Vagina (tissue), 2 donors: ENCODE measurements around the gene POLN.

Source experiments
- POLR2A ChIP-seq, 2 donors: fragments of 450-650 bp; IDR thresholded peaks; one replicate each; pipeline ENCODE4 v1.6.1; 2017; ENCODE audit warnings: antibody characterized with exemption in 2 of 2, mild to moderate bottlenecking in 2 of 2, moderate library complexity in 2 of 2
- POLR2AphosphoS5 ChIP-seq, 2 donors: sonication (generic); formaldehyde crosslinking; IDR thresholded peaks; one replicate each; pipeline ENCODE4 v1.9.0; 2017; ENCODE audit warnings: antibody characterized with exemption in 2 of 2, mild to moderate bottlenecking in 2 of 2, low read depth in 1 of 2; ENCODE audit not compliant: insufficient read depth in 1 of 2
- TF ChIP-seq, protein P1 (sequence below), 3 experiments: fragments of 450-650 bp in 2 of 3; fragments of 200-600 bp in 1 of 3; sonication (generic) in 1 of 3; IDR thresholded peaks; one replicate each; pipeline ENCODE4 v1.5.1; 2017 to 2019; ENCODE audit warnings: antibody characterized with exemption in 3 of 3, mild to moderate bottlenecking in 2 of 3, moderate library complexity in 2 of 3

DNA sequence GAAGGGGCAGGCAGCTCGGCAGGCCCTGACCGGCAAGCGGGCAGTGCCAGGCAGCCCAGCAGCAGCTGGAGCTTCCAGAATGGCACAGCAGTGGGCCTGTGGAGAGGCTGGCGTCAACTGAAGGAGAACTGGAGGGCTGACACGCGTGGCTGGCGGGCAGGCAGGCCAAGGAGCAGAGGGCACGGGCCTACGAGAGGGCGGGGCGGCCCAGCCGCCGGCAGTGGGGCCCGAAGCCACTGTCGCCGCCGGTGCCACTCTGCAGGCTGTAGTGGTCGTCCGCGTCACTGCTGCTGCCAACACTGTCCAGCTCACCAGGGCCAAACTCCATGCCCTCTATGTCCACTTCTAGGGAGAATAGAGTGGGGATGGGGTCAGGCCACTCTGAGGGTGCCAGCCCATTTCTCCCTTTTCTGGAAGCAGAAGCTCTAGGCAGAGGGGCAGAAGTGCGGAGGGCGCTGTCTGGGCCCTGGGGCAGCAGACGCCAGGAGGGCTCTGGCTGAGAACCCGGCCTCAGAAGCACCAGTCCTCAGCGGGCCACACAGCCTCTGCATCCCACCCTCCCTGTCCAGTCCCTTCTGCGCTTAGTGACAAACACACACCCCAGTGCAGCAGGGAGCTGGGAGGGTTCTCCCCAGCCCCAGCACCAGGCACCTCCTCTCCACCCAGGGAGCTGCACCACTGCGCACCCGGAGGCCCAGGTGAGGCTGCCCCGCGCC, 8.6 kb upstream of the POLN start:
- TF ChIP-seq, protein P1, sequence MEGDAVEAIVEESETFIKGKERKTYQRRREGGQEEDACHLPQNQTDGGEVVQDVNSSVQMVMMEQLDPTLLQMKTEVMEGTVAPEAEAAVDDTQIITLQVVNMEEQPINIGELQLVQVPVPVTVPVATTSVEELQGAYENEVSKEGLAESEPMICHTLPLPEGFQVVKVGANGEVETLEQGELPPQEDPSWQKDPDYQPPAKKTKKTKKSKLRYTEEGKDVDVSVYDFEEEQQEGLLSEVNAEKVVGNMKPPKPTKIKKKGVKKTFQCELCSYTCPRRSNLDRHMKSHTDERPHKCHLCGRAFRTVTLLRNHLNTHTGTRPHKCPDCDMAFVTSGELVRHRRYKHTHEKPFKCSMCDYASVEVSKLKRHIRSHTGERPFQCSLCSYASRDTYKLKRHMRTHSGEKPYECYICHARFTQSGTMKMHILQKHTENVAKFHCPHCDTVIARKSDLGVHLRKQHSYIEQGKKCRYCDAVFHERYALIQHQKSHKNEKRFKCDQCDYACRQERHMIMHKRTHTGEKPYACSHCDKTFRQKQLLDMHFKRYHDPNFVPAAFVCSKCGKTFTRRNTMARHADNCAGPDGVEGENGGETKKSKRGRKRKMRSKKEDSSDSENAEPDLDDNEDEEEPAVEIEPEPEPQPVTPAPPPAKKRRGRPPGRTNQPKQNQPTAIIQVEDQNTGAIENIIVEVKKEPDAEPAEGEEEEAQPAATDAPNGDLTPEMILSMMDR (IDR thresholded peaks at IDR 0.05): no peak
- TF ChIP-seq POLR2A (IDR thresholded peaks at IDR 0.05) (no peak), POLR2AphosphoS5 (IDR thresholded peaks at IDR 0.05; ENCODE audit: insufficient read depth in 1 of 2, low read depth in 1 of 2) (no peak)
